Loucy (cell line): Measurements from ENCODE around the gene MRPL39.

Experiments used
- CTCF ChIP-seq: fragments of 200-600 bp; sonication (generic); conservative IDR thresholded peaks from 2 replicates; pipeline ENCODE4 v1.5.1; 2014; ENCODE audit warnings: mild to moderate bottlenecking, antibody characterized with exemption, low read length
- EZH2phosphoT487 ChIP-seq: fragments of 200-600 bp; IDR thresholded peaks from 2 replicates; pipeline ENCODE4 v1.6.1; 2018; ENCODE audit warnings: antibody characterized with exemption, mild to moderate bottlenecking, moderate library complexity, borderline replicate concordance

GRCh38 chr21:25569084-25569483, 38.2 kb downstream of the MRPL39 start:
- TF ChIP-seq CTCF (no peak), EZH2phosphoT487 (no peak)
